GM21423 (cell line): ENCODE results near the gene NACA.
"Not testable (repeated sequence)": the region's sequence is repeated elsewhere in the genome, so short reads cannot be mapped to it uniquely, and the experiment has no call there.

Experiments used
- ATAC-seq: cut with Tn5 transposase; IDR thresholded peaks from one replicate; pipeline ENCODE4 v1.9.1; 2021; ENCODE audit warnings: mild to moderate bottlenecking, moderate library complexity; ENCODE audit not compliant: unreplicated experiment

The NACA gene

DNA sequence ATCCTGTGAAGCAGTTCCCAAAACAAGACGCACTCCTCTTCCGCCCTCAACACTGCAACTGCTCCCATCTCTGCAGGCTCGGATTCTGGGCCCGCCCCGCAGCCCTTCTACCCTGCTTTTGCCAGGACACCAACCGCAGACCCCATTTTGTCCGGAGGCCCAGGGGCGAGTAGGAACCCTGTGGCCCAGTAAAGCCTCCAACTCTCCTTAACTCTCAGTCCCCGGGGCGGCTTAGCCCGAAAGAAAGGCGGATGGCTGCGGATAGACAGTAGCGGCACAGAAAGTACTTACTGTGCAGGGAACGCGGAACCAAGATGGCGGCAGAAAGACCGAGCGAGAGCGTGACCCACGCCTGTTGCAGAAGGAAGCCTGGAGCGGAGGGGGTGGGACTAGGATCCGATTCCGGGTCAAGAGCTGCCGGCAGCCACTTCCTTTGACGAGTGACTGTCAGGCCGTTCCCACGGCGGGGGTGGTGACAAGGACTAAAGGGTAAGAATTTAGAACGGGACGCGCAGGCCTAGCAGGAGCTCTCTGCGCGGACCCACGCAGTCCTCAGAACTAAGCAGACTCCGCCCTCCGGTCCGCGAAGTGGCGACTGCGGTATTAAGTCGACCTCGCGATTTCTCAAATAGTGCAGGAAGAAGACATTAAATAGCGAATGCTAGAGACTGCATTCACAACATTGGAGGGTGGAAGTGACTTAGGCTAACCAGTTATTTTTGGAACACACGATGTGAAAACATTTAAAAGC, at the start of gene NACA:
Gene NACA (minus strand): TSS at position 328 of the 751 bp plus-strand sequence. CDS start 778 bp downstream, outside the sequence.
- ATAC-seq, result peak; percentile 96

- ATAC-seq, result no peak
Measured at GRCh38 chr12:56773113-56773512, 48.0 kb upstream of the NACA start.

- no peak for ATAC-seq
Measured at GRCh38 chr12:56772625-56773024, 47.5 kb upstream of the NACA start.

GRCh38 chr12:56769868-56770267, 44.8 kb upstream of the NACA start:
- ATAC-seq, result no peak

GRCh38 chr12:56768424-56768823, 43.3 kb upstream of the NACA start:
- no peak for ATAC-seq

DNA sequence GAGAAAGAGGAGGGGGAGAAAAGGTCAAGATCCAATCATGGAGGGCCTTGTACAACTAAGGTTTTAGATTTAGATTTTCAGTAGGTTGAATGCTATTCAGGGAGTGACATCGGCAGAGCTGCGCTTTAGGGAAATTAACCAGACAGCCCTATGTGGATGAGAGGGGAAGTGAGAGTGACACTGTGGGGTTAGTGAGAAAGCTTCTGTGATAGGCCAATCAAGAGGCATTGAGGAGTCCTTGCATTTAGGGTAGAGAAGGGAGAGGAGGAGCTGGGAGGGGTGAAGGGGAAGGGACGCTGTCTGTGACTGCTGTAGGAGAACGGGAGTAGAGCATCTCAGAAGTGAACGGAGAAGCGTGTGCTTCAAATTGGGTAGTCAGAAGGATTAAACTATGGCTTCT, 41.4 kb upstream of the NACA start:
- ATAC-seq, result peak; percentile 96

DNA sequence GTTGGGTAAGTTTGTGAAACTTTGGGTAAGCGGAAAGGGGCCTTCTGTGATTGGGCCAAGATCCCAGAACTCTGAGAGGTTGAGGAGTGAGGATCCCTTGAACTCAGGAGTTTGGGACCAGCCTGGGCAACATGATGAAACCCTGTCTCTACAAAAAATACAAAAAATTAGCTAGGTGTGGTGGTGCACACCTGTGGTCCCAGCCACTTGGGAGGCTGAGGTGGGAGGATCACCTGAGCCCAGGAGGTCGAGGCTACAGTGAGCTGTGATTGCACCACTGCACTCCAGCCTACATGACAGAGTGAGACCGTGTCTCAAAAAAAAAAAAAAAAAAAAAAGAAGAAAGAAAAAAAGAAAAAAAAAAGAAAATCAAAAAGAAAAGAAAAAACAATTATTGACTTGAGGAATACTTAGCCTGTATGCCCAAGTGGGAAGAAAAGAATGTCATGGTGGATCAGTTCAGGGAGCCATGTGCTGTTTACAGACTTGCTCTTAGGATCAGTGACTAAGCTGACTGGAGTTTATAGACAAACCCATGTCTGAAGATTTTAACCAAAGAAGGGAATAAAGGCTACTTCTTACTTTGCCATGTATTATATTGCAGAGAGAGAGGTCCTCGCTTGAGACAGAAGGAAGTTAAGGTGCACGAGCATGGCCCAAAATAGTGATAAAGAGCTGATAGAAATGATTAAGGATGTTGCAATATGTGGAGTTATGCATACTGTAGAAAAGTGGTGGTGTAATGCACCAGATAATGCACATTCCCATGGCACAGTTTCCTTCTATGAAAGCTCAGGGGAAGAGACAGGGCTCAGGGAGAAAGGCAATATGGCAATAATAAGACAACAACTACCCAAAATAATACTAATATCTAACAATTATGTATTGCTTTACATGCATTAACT, 38.9 kb upstream of the NACA start:
- ATAC-seq, result no peak

DNA sequence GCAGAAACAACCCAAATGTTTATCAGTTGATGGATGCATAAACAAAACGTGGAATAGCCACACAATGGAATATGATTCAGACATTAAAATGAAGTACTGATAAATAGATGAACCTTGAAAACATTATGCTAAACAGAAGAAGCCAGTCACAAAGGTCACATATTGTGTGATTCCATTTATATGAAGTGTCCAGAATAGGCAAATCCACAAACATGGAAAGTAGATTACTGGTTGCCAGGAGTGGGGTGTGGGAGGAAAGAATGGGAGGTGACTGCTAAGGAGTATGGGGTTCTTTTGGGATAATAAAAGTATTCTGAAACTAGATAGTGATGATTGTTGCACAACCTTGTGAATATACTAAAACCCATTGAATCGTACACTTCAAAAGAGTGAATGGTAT, 36.7 kb upstream of the NACA start:
- ATAC-seq, result no peak

GRCh38 chr12:56760460-56760859, 35.4 kb upstream of the NACA start:
- no peak for ATAC-seq

GRCh38 chr12:56759263-56759908, 34.3 kb upstream of the NACA start:
- ATAC-seq, result no peak

- no peak for ATAC-seq
Measured at GRCh38 chr12:56758728-56759262, 33.7 kb upstream of the NACA start.

GRCh38 chr12:56757971-56758370, 32.9 kb upstream of the NACA start:
- ATAC-seq, result not testable (repeated sequence)

DNA sequence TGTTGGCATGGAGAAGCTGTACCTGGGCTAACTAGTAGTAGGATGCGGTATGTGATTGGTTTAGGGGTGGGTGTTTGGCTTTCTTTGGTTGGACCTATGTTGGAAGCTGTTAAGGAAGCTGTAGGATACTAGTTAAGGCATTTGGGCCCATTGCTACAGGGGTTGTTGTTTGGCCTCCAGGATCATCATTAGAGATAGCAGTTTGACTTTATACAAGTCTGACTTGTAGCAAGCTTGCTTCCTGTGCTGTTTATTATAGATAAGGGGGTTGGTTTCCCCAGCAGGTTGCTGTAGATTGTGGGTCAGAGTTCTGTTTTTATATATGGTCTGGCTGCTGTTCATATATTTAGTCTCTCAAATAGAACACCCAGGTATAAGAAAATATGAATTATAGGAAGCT, 28.5 kb upstream of the NACA start:
- no peak for ATAC-seq

DNA sequence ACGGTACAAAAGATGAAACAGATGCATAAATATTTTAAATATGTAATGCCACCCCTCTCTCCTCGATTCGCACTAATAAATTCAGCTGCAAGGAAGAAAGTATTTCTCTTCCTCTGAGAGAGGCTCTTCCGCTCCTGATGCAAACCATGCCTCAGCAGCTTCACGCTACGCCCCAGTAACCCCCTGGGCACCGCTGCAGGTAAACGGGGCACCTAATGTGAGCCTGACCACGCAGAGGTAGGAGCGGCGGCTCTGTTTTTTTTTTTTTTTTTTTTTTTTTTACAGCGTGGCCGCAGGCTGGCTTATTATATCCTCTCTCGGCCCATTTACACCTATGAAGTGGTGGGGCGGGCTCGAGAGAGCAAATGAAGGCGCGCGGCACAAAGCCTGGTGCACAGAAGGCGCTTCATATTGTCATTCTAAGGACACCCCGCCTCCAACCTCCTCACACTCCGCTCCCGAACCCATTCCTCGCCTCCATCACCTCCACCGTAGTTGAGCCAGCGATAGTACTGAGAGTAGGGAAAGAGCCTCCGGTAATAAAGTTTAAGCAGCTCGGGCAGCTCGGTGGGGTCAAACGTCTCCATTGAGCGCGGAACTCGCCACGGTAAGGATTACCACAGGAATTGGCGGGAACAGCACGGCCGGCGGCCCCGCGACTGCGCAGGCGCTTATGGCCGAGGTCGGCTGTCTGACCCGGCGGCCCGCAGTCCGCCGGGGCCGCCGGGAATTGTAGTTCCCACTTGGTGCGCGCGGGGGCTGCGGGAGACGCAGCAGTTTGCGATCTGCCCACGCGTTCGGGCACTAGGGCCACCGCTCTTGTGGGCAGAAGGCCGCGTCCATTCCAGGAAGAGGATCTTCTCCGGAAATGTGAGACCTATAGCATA, 26.9 kb upstream of the NACA start, which contains the start of gene PRIM1:
Gene PRIM1 (minus strand): TSS at position 612 of the 887 bp plus-strand sequence. CDS start 25 bp downstream, at position 587.
- peak; percentile 75 for ATAC-seq

DNA sequence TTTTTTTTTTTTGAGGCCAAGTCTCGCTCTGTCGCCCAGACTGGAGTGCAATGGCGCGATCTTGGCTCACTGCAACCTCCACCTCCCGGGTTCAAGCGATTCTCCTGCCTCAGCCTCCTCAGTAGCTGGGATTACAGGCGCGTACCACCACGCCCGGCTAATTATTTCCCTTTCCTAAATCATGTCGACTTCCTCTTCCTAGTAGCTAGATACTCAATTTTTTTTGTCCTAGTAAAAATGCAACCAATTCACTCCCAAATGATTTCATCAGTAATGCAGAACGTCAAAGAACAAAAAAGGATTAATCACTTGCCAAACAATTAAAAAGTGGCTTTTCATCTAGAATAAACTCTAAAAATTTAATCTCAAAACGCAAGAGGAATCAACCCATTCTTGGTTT, 25.5 kb upstream of the NACA start:
- not testable (repeated sequence) for ATAC-seq

DNA sequence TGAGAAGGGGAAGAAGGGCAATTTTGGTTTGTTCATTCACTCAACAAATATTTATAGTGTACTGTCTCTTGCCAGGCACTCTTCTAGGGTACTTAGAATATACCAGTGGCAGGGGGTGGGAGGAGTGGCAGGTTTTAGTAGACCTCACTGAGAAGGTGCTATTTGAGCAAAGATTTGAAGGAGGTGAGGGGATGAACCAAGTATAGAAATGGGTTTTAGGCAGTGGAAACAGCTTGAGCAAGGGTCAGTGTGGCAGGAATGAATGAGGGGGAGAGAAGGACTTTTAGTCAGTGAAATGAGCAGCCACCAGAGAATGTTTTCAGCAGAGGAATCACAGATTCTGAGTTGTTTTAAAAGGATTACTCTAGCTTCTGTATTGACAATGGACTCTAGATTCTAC, 24.8 kb upstream of the NACA start:
- ATAC-seq, result no peak

GRCh38 chr12:56749359-56749758, 24.3 kb upstream of the NACA start:
- no peak for ATAC-seq

- ATAC-seq, result no peak
Measured at GRCh38 chr12:56728139-56728861, 3.2 kb upstream of the NACA start.

DNA sequence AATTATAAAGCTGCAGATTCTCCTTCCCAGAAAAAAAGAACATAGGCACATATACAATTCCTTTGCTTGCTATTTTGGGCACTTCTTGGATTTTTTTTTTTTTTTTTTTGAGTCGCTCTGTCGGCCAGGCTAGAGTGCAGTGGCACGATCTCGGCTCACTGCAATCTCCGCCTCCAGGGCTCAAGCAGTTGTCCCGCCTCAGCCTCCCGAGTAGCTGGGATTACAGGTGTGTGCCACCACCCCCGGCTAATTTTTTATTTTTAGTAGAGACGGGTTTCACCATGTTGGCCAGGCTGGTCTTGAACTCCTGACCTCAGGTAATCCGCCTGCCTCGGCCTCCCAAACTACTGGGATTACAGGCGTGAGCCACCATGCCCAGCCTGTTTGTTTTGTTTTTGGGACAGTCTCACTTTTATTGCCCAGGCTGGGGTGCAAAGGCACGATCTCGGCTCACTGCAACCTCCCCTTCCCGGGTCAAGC, 1.1 kb upstream of the NACA start:
- not testable (repeated sequence) for ATAC-seq
